ENCODE data around the gene PLEKHM2.

DNA sequence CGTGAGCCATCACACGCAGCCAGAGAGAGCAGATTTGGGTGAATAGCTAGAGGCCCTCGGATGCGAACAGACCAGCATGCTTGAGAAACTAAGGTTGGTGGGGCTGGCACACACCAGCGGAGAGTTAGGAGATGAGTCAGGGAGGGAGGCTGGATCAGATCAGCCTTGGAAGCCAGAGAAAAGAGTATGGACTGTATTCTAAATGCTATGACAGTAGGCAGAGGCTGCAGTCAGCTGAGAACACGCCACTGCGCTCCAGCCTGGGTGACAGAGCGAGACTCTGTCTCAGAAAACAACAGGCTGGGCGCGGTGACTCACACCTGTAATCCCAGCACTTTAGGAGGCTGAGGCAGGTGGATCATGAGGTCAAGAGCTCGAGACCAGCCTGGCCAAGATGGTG is 4.0 kb upstream of the PLEKHM2 start:
- no peak for TF ChIP-seq CTCF (conservative IDR thresholded peaks at IDR 0.05; ENCODE audit: low read depth, low read length)
- no peak for TF ChIP-seq POLR2A (IDR thresholded peaks at IDR 0.05; ENCODE audit: low read depth, low read length)
- no peak for TF ChIP-seq MXI1 (IDR thresholded peaks at IDR 0.05; ENCODE audit: borderline replicate concordance, low read depth, low read length)
- no peak for TF ChIP-seq SMC3 (IDR thresholded peaks at IDR 0.05; ENCODE audit: low read depth, low read length)
- TF ChIP-seq CEBPB (IDR thresholded peaks at IDR 0.05; ENCODE audit: low read depth, low read length) = no peak
- no peak for TF ChIP-seq USF2 (IDR thresholded peaks at IDR 0.05; ENCODE audit: low read depth, low read length)
- TF ChIP-seq RCOR1 (IDR thresholded peaks at IDR 0.05; ENCODE audit: insufficient replicate concordance, low read length) = no peak

Measured in IMR-90 (cell line).